IPS-NIHi7 (cell line): ENCODE results near the gene CYGB.

Source experiments
- DNase-seq: peaks from one replicate; pipeline ENCODE4 v3.0.0; 2012; ENCODE audit warnings: mixed read lengths; ENCODE audit errors: extremely low spot score

Gene CYGB

GRCh38 chr17:76481071-76481655 is 56.3 kb downstream of the CYGB start:
- no peak for DNase-seq

- DNase-seq = no peak
Measured at GRCh38 chr17:76480632-76481031, 56.9 kb downstream of the CYGB start.

- no peak for DNase-seq
Measured at GRCh38 chr17:76479515-76480060, 57.9 kb downstream of the CYGB start.

GRCh38 chr17:76478730-76479514 is 58.6 kb downstream of the CYGB start:
- DNase-seq = no peak

- no peak for DNase-seq
Measured at GRCh38 chr17:76478097-76478496, 59.4 kb downstream of the CYGB start.

- DNase-seq = no peak
Measured at GRCh38 chr17:76477576-76477975, 59.9 kb downstream of the CYGB start.
